Stimulated activated CD4-positive, alpha-beta T cell treated with anti-CD3 and anti-CD28 coated beads, TNF-alpha, amount 100 ng/mL, for 1 hour (primary cell): ENCODE results near the gene NOP10.
"Not testable (repeated sequence)": the region's sequence is repeated elsewhere in the genome, so short reads cannot be mapped to it uniquely, and the experiment has no call there.

Source experiments
- DNase-seq, 3 donors: peaks; one replicate each; pipeline ENCODE4 v3.0.0-alpha.2; 2020; ENCODE audit warnings: low read depth in 3 of 3, low spot score in 1 of 3

The NOP10 gene

DNA sequence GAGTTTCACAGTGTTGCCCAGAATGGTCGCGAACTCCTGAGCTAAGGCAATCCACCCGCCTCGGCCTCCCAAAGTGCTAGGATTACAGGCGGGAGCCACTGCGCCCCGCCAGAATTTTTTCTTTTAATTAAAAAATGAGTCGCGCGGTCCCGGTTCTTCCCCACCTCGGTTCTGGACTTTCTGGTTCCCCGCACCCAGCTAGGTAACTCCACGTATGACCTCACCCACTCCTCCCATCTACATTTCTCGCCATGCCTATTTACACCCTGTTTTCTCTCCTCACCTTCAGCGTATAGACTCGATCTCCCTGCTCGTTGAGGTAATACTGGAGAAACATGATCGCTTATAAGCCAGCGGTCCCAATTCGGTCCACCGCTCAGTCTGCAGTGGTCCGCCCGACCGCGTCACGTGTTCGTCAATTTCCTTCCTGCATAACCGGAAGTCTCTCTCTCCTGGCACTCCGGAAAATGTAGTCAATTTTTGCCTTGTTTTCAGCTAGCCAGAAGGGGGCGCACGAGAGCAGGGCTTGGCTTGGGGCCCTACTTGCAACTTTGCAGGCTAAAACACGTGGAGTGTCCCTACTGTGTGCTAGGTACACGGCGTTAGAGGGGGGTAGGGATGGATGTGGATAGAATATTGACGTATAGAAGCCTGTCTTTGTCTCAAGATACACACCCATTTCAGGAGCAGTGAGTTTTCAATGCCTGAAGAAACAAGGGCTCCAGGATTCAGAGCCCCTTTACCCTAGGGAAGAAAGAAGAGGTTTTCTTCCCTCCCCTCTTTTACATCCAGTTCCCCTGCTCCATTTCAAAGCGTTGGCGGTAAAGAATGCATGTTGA lies at the start of gene NOP10, which contains the start of gene NUTM1:
NOP10 (minus strand) TSS at position 400 of the 839 bp plus-strand sequence; CDS start at position 337, 63 bp downstream.
NUTM1 (plus strand) TSS at position 579 of the 839 bp plus-strand sequence. CDS start 382 bp downstream, outside the sequence.
- DNase-seq: peak; percentile 80 to 96 (median 83)

DNA sequence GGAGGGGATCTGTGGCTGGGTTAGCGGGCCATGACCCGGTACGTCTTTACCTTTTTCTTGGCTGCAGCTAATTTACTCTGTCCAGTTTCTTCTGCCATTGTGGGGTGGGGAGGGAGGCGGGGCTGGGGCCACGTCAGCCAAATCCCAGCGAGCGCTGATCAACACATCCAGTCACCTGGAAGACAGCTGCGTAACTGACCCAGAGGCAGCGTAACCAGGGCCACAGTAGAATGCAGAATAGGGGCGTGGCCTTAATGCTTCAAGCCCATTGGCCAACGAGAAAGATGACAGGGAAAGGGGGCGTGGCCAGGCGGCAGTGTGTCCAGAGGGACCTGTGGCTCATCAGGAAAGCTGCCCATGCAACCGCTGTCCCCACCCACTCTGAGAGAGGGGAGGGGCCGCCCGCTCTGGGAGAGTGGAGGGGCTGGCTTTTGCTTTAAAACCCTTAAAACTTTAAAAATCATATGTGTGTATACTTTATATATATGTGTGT lies 46.7 kb upstream of the NOP10 start:
- DNase-seq: not testable (repeated sequence)

DNA sequence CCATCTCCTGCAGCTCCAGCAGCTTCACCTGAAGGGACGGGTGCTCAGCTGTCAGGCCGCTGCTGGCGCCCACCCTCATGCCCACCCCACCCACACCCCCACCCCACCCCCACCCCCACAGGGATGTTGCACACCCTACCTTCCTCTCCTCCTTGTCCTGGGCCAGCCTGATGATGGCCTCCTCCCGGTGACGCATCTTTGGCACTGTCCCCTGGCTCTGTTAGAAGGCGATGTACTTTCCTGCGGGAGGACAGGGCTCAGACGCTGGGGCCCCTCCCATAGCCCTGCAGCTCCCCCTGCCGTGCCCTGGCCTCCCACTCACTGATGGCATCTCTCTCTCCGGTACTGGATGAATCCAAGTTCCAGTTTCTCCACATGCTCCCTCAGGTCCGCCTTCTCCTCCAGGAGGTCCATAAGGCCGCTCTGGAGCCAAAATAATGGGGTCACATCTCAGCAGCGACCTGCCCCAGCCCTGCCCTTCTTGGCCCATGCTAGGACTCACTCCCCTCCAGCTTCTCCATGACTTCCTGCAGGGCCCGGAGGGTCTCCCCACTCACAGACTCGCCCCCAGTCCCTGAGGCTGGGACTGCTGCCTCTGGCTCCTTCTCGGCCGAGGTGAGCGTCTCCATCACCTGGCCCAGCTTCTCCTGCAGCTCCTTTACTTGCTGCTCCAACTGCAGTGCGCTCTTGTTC lies 39.0 kb upstream of the NOP10 start:
- not testable (repeated sequence) for DNase-seq

- not testable (repeated sequence) for DNase-seq
These were observed 37.6 kb upstream of the NOP10 start for GRCh38 chr15:34380491-34380890.

- no peak for DNase-seq
These were observed 33.9 kb upstream of the NOP10 start for GRCh38 chr15:34376856-34377255.

DNA sequence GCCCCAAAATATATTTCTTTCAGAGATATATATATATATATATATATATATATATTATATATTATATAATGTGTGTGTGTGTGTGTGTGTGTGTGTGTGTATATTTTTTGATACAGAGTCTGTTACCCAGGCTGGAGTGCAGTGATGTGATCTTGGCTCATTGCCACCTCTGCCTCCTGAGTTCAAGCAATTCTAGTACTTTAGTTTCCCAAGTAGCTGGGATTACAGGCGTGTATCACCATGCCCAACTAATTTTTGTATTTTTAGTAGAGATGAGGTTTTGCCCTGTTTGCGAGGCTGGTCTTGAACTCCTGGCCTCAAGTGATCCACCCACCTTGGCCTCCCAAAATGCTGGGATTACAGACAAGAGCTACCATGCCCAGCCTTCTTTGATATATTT lies 32.6 kb upstream of the NOP10 start:
- DNase-seq: not testable (repeated sequence)

GRCh38 chr15:34374816-34375215 lies 31.9 kb upstream of the NOP10 start:
- no peak for DNase-seq

DNA sequence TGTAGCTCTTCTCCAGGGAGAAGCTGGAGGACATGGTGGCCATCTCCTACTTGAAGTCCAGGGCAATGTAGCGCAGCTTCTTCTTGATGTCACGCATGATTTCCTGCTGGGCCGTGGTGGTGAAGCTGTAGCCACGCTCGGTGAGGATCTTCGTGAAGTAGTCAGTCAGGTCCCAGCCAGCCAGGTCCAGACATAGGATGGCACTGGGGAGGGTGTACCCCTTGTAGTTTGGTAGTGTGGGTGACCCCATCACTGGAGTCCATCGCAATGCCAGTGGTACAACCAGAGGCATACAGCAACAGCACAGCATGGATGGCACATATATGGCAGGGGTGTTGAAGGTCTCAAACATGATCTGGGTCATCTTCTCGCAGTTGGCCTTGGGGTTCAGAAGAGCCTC lies 31.0 kb upstream of the NOP10 start:
- no peak for DNase-seq

- no peak for DNase-seq
These were observed 27.7 kb upstream of the NOP10 start for GRCh38 chr15:34370643-34371042.

GRCh38 chr15:34370129-34370528 lies 27.2 kb upstream of the NOP10 start:
- DNase-seq: no peak

DNA sequence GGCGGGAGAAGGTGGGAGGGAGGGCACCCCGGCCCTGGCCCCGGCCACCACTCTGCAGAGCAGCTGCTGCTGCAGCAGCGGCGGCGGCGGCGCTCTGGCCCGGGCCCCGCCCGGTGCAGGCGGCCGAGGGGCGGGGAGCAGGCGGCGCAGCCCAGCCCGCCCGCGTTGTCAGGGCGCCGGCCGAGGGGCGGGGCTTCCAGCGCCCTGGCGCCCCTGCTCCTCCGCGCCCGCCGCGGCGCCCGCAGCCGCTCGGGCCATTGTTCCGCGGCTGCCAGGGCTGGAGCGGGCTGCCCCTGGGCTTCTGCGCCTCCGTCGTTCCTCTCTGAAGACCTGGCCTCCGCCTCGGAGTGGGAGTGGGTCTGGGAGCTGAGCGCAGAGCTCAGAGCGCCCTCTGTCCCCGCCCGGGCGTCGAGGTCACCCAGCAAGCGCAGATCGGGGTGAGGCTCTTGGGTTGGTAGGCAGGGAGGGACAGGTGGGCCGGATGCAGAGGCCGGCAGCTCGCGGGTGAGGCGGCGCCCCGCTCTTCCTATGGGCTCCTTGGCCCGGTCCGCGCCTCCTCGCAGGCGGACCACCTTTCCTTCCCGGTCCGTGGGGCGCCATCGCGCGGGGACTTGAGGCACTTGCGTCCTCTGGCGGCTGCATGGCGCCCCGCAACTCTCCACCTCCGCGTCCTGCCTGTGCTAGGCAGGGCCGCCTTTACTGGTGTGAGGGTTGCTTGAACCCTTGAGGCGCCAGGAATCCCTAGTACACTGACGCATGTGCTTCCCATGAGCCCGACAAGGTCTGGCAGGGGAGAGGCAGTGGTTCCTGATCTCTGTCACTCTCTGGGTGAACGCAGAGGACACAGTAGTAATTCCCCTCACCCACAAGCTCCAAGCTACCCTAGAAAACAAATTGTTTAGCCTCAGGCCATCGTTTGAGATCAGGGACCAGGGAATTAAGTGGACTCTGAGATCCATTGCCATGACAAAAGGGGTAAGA lies 24.5 kb upstream of the NOP10 start, which contains the start of gene LPCAT4:
LPCAT4 (minus strand) TSS at position 96 of the 981 bp plus-strand sequence. CDS start 96 bp downstream, outside the sequence.
- peak; percentile 73 to 78 (median 77) for DNase-seq

DNA sequence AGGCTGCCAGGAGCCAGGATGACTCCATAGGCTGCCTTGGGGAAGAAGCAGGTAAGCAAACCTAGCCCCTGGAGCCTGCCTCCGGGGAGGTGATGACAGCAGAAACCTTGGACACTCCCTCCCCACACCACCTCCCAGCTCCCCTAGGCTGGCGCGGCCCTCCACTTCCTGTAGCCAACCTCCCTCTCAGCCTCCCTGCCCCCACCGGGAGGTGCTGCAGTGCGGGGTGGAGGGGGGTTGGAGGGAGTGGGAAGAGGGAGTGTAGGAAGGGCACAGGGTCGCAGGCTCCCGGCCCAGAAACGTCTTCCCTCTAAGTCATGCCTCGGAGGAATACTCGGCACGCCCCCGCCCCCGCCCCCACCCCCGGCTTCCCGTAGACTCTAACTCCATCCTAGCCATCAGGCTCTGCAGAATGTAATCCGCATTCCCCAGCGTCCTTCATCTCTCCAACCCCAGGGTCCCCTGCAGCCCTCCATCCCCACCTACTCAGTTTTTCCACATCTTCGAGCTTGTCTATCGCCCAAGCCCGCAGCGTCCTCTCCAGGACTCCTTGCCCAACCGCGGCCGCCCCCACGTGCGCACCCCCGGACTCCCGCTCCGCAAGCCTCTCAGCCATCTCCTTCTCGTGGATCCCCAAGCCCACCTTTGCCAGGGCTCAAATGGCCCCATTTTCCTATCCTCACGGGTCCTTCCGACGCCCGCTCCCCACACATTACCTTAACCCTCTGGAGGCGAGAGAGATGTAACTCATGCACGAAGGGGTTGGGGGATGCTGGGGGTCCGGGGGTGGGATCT lies 23.5 kb upstream of the NOP10 start:
- peak in 1 of 3 donors; percentile 25 for DNase-seq

- DNase-seq: no peak
These were observed 22.9 kb upstream of the NOP10 start for GRCh38 chr15:34365836-34366235.

- no peak for DNase-seq
These were observed 22.3 kb upstream of the NOP10 start for GRCh38 chr15:34365091-34365825.

DNA sequence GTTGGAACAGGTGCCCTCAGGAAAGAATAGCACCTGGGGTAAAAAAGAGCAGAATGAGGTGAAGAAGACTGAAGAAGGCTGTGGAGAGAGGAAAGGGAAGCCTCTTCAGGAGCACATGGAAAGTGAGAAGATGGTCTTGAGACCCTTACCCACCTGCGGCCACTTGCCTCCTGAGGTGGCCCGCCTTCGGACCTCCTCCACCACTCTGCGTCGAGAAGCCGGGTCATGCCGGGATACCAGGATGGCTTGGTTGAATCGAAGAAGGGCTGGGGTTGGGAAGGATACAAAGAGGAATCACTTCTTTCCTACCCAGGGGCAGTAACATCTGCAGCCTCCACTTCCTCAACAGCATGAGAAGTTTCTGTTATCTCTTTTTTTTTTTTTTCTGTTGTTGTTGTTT lies 21.1 kb upstream of the NOP10 start:
- DNase-seq: no peak

GRCh38 chr15:34362047-34362773 lies 19.3 kb upstream of the NOP10 start:
- DNase-seq: no peak

GRCh38 chr15:34361278-34361677 lies 18.3 kb upstream of the NOP10 start:
- no peak for DNase-seq

GRCh38 chr15:34360298-34360697 lies 17.4 kb upstream of the NOP10 start:
- DNase-seq: no peak
